HG02798 (cell line): ENCODE data around the gene CHCHD6.

Experiments used
- ATAC-seq: cut with Tn5 transposase; IDR thresholded peaks from one replicate; pipeline ENCODE4 v1.9.1; 2021; ENCODE audit warnings: mild to moderate bottlenecking; ENCODE audit not compliant: unreplicated experiment, poor library complexity

The CHCHD6 gene

DNA sequence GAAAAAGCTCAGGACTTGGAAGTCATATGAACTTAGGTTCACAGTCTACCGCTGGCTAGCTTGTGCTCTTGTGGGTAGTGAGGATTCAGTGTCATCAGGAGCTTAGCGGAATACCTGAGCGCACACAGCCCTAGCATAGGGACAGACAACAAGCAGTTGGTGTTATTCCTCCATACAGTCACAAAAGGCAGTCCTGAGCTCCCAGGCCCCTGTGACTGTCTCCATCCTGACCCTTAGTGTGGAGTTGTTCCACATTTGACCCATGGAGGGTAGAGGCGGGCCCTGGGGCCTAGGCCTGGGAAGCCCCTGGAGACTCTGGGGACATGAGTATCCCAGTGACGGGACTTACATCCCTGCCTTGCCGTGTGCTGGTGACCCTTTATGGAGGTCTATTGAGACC lies 147.3 kb downstream of the CHCHD6 start:
- ATAC-seq, result no peak

DNA sequence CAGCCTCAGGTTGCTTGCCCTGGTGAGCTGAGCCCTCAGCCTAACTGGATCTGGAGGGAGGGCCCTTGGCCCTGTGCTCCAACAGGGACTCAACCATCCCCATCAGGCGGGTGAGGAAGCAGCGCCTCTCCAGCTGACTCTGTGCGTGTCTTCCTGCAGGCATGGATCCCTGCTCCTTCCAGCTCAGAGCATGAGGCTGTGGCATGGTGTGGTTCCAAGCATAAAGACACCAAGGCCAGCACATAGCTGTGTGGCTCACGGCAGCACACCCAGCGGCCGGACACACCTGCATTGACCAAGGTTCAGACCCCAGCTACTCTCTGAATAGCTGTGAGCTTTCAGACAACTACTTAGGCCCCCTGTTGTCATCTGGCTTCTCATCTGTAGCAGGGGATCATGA lies 147.9 kb downstream of the CHCHD6 start:
- no peak for ATAC-seq

DNA sequence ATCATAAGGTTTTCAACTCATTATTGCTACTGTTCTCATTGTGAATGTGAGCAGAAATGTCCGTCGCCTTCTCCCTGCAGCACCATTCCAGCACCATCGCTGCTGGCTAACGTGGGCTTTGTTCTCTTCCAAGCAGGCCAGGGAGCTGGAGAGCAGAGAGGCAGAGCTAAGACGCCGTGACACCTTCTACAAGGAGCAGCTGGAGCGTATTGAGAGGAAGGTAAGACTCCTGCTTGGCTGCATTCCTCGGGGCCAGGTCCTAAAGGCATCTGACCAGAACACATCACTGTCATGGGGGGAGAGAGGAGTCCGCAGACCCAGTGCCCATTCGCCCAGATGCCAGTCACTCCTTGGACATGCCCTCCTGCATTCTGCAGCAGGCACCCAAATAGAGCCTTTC lies 148.5 kb downstream of the CHCHD6 start:
- ATAC-seq, result no peak

GRCh38 chr3:126854666-126855065 lies 150.6 kb downstream of the CHCHD6 start:
- ATAC-seq, result no peak

DNA sequence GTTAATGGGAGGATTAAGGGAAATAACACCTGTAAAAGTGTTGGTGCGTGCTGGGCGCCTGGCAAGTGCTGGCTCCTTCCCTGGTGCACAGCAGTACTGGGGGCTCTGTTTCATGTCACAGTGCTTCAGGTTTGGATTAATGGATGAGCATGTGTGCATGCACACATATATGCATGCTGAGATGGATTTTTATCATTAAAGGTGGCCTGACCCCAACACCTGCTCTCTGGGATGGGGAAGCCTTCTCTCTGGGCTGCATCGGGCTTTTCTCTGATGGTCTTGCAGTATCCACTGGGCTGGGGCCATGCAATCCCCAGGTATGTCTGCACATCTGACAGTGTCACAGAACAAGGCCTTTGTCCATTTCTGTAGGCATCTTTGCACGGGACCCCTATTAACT lies 151.3 kb downstream of the CHCHD6 start:
- no peak for ATAC-seq

DNA sequence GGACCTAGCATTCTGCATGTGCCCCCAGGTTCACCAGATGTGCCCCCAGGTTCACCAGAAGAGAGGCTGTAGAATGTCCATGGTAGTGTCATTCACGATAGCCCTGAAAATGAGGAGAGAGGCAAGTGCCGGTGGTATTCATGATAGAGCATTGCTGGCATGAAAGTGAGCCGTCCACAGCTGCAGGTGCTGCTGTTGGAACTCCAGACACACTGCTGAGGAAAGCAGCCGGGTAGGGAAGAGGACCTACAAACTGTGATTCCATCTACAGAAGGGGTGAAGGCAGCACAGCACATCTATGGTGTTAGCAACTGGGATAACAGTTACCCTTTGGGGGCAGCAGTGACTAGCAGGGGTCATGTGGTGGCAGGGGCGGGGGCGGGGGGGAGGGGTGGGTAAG lies 153.9 kb downstream of the CHCHD6 start:
- ATAC-seq, result no peak

DNA sequence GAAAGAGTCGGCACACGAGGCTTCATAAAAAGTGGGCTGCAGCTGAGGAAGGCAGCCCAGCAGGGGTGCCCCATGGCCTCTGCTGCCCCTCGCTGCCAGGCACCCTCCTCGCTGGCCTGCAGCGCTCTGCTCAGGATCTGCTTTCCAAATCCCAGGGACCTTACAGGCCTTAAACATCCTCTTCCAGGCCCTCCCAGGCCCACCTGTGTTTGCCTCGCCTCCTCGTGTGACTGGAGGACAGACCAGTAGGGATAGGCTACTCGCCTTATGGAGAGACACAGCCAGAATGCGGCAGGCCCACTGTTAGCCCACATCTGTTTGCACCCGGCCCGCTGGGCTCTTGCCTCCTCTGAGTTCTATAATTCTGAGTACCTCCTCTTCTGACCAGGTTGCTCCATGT lies 154.4 kb downstream of the CHCHD6 start:
- no peak for ATAC-seq

- no peak for ATAC-seq
These were observed 154.8 kb downstream of the CHCHD6 start for GRCh38 chr3:126858887-126859286.

DNA sequence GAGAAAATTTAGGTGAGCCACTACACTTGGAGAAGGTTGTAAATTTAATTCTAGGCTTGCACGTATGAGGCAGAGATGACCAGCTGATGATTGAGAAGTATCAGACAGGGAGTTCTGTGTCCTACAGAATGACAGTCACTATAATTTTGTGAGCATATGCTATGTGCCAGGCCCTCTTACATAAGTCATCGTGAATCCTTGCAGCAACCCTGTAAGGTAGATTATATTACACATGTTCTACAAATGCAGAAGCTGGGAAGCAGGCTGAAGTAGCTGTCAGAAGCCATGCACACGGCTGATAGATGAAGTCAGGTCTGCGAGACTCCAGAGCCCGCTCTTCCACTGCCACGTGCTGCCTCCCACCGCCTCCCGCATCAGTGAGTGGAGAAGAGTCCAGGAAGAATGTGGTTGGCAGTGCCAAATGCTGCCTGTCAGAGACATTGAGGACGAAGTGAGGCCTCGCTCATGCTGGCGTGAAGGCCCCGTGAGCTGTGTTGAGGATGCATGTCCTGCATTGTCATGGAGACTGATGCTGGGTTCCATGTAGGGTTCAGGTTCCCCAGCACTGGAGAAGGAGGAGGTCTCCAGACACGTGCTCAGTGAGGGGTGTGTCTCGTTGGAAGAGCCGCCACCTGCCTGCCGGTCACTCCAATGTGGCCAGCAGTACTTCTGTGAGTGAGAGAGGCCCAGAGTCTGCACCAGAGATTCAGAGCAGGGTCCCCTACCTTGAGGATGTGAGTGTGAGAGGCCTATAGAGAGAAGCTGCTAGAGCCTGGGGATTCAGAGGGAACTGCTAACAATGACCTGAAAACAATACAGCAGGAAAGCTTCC lies 155.6 kb downstream of the CHCHD6 start:
- no peak for ATAC-seq

GRCh38 chr3:126865736-126866135 lies 161.7 kb downstream of the CHCHD6 start:
- no peak for ATAC-seq

DNA sequence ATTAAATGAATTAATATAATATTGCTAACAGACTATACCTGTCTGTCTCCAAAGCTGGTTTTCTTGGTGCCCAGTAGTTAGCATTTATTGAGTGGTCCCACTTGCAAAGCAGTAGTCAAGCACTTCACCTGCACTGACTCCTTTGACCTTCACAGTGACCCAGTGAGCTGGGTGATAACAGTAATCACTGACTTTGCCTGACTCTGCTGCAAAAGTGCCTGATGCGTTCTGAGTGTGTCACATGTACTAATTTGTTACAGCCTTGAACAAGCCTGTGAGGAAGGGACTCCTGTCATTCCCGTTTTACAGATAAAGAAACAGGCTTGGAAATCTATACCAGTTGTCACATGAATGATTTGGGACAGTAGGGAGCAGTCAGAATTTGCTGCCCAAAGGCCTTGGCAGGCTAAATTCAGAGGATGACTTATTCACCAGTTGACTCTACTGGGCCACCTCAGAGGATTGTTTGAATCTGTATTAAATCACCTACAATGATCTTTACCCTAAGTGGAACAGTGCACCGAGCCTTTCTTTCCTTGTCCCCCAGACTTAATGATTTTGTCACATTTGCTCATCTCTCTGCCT lies 162.2 kb downstream of the CHCHD6 start:
- ATAC-seq, result no peak

DNA sequence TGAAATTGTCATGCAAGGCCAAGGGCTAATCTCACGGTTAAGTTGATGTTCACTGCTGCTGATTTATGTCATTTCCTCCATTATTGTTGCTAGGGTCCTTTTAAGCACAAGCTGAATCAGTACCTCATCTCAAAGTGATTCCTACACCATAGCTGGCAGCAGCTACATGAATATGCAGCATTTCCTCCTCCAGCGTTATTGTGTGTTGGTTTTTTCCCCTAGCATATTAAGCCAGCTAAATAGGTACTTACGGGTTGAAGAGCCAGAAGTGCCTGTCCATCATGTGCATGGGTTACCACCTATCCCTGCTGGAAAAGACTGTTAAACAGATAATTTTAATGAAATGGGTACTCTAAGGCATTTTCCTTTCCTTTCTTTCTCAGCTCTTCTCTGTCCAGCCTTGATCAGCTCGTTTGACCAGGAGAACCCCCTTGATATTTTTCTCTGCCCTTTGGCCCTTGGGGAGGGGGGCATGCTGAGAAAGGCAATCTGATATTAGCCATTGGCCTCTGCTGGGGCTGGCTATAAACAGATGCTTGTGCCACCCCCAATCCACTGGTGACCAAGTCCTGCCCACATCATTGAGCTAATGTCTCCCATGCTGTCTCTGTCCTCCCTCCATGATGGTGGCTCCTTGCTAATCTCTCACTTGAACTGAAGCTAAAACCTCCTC lies 163.3 kb downstream of the CHCHD6 start:
- ATAC-seq, result no peak

GRCh38 chr3:126867863-126868200 lies 163.8 kb downstream of the CHCHD6 start:
- ATAC-seq, result no peak

- ATAC-seq, result no peak
These were observed 166.7 kb downstream of the CHCHD6 start for GRCh38 chr3:126870608-126871210.

DNA sequence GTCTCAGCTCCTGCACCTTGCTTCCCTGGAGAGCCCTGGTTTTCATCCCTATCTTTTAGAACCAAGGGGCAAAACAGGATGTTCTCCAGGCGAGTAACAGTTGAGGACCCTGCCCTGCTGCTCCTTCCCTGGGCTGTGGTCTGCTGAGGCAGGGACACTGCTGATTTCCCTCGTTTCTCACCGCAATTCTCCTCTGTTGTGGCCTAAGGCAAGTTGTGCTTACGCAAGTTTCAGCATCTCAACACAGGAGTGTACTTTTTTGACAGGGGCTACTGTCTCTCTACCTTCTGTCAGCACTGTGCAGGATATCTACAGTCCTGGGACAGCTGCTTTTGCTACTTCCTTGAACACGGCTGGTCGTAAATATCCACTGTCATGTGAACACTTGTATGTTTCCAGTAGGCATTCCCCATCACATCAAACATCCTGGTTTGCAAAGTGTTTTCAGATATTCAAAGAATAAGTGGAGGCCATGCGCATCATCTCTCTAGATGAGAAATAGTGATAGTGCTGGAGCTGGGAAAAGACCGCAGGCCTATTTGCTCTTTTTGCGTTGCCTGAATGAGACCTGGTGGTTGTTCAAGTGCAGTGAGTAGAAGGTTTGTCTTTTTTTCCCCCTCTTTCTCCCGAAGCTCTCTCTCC lies 168.8 kb downstream of the CHCHD6 start:
- ATAC-seq, result no peak

- no peak for ATAC-seq
These were observed 169.4 kb downstream of the CHCHD6 start for GRCh38 chr3:126873416-126873815.

- ATAC-seq, result no peak
These were observed 174.6 kb downstream of the CHCHD6 start for GRCh38 chr3:126878664-126879063.

DNA sequence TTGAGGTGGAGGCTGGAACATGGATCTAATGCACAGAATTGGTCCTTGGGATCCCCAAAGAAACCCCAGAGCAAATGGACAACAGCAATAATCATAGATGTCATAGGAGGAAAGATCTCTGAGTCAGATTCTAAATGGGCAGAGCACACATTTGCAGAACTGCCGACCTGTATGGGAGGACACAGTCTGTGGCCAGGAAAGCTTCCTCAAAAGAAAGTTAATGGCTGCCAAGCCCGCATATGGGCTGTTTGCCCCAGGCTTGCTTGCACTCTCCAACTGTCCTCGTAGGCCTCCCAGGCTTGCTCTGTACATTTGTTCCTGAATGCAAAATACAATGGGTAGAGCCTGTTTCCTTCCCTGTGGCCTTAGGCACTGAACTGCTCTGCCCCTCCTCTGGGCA lies 176.9 kb downstream of the CHCHD6 start:
- ATAC-seq, result no peak

DNA sequence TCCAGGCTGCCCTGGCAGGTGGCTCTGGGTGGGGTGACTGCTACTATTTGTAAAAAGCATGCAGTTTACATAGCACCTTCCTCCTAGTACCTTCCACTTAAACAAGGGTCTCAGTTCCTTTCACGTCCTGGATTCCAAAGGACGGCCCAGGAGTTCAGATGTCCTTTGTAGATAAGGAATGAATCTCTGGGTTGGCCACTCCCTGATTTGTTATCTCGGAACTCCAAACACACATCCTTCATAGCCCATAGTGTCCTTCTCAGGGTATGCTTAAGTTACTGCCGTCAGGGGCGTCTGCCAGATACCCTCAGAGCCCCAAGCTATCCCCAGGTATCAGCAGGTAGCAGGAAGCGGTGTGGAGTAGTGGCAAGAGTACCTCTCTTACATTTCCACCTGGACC lies 177.8 kb downstream of the CHCHD6 start:
- ATAC-seq, result no peak

DNA sequence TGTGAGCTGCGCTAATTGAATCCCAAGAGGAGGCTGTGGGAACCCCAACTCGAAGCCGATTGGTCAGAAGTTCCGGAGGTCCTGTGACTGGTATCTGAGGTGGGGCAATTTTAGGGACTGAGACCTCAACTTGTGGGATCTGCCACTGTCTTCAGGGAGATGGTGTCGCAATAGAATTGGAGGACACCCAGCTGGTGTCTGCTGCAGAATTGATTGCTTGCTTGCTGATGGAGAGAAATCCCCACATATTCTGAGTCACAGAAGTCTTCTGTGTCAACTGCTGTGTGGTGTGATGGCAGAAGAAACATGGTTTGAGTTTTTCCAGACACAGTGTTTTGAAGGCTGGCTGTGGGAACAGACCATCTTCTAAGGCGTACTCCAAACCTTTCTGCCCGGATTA lies 179.2 kb downstream of the CHCHD6 start:
- ATAC-seq, result no peak

- no peak for ATAC-seq
These were observed 181.4 kb downstream of the CHCHD6 start for GRCh38 chr3:126885425-126885824.
